Measurements from ENCODE around the gene LTO1. TPM values are rescaled to one million over a fixed set of nuclear protein-coding genes. Genes with fewer than 3 reads are reported as not detected.

LTO1 gene
- total and polyA plus RNA-seq, 2 experiments from 2014 or later: 20.1 to 23.3 TPM

GRCh38 chr11:69659591-69659990 lies 15.6 kb downstream of the LTO1 start:
- H3K4me2 ChIP-seq: no peak overlapping the region
- H4K20me1 ChIP-seq (replicated peaks; ENCODE audit: insufficient read depth): no peaks in the 10 kb centered on the region; the same call in 1 of the 2 replicates
- no peak overlapping the region for H3K27ac Mint-ChIP-seq
- no peak overlapping the region for H3K27ac ChIP-seq (ENCODE audit: low read depth)
- H2AFZ ChIP-seq: no peak overlapping the region
- no peak for ATAC-seq
- H3F3A ChIP-seq (replicated peaks; ENCODE audit: low read depth): 0 out of 2 replicates have a peak, but pooled peaks cover 9% of the 10 kb centered on the region
- no peaks in the 10 kb centered on the region for H3K27me3 ChIP-seq (ENCODE audit: insufficient read depth)
- peaks cover 18% of the 10 kb centered on the region for H3K4me1 ChIP-seq (ENCODE audit: insufficient read depth)
- H3K36me3 Mint-ChIP-seq (ENCODE audit: low read depth): peaks cover 8% of the 10 kb centered on the region; the same call in 2 of the 3 replicates
- H3K36me3 ChIP-seq (ENCODE audit: insufficient read depth): no peaks in the 10 kb centered on the region
- H3K4me3 Mint-ChIP-seq: no peak overlapping the region
- no peaks in the 10 kb centered on the region for H3K9me3 Mint-ChIP-seq
- no peaks in the 10 kb centered on the region for H3K79me2 ChIP-seq (replicated peaks; ENCODE audit: insufficient read depth)
- no peaks in the 10 kb centered on the region for H3K9me2 ChIP-seq (ENCODE audit: insufficient read depth)
- H3K4me1 Mint-ChIP-seq: peaks cover 35% of the 10 kb centered on the region
- TF ChIP-seq POLR2AphosphoS5 (IDR thresholded peaks at IDR 0.05; ENCODE audit: low read depth) (no peak), STAT1 (IDR thresholded peaks at IDR 0.05; ENCODE audit: unreplicated experiment) (no peak), ZNF114 (CRISPR knock-in tag; IDR thresholded peaks at IDR 0.05) (no peak), CREB1 (CRISPR knock-in tag; IDR thresholded peaks at IDR 0.05; ENCODE audit: low read depth) (no peak)
- TF ChIP-seq, protein P1, sequence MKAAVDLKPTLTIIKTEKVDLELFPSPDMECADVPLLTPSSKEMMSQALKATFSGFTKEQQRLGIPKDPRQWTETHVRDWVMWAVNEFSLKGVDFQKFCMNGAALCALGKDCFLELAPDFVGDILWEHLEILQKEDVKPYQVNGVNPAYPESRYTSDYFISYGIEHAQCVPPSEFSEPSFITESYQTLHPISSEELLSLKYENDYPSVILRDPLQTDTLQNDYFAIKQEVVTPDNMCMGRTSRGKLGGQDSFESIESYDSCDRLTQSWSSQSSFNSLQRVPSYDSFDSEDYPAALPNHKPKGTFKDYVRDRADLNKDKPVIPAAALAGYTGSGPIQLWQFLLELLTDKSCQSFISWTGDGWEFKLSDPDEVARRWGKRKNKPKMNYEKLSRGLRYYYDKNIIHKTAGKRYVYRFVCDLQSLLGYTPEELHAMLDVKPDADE (IDR thresholded peaks at IDR 0.05): no peak
- no peak for DNase-seq (ENCODE audit: low spot score)
- H3K4me3 ChIP-seq: no peak overlapping the region
- H3K27me3 Mint-ChIP-seq (ENCODE audit: insufficient read depth, low read depth, poor library complexity): peaks cover 21% of the 10 kb centered on the region

DNA sequence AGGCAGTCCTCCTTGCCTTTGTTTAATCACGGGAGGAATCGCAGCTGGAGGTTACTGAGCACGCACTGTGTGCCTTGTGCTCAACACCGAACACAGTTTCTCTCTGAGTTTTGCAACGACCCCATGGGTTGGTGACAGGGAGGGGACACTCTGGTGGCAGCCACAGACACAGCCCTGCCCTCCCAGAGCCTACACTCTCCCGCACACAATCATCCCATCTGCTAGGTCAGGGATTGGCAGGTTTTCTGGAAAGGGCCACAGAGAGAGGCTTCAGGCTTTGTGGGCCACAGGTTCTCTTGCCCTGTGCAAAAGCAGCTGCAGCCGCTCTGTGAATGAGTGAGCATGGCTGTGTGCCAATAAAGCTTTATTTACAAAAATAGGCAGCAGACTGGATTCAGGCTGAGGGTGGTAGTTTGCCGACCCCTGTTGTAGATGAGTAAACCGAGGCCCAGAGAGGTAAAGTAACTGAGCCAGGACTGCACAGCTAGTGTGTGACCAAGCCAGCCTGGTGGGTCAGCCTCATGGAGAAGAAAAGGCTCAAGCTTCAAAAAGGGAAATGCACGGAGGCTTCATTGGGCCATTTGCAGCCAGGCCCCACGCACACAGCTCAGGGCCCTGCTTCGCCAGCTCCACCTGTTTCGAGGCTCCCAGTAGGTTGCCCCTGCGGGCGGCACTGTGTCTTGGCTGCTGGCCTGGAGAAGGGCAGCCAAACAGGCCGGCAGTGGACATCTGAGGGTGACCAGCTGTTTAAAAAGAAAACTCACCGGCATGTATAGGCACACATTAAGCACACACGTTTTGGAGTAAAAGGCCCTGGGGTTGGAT lies 16.3 kb downstream of the LTO1 start:
- no peaks in the 10 kb centered on the region for H3K9me2 ChIP-seq (ENCODE audit: insufficient read depth)
- H4K20me1 ChIP-seq (replicated peaks; ENCODE audit: insufficient read depth): no peaks in the 10 kb centered on the region; the same call in 1 of the 2 replicates
- Mint-ChIP-seq H3K9me3 (no peaks in the 10 kb centered on the region), H3K4me1 (peaks cover 37% of the 10 kb centered on the region), H3K4me3 (no peak overlapping the region), H3K27ac (no peak overlapping the region), H3K27me3 (ENCODE audit: insufficient read depth, low read depth, poor library complexity) (peaks cover 23% of the 10 kb centered on the region), H3K36me3 (ENCODE audit: low read depth) (peaks cover 13% of the 10 kb centered on the region)
- no peaks in the 10 kb centered on the region for H3K79me2 ChIP-seq (replicated peaks; ENCODE audit: insufficient read depth)
- ATAC-seq (no peak), DNase-seq (ENCODE audit: low spot score) (no peak)
- H3F3A ChIP-seq (replicated peaks; ENCODE audit: low read depth): 0 out of 2 replicates have a peak, but pooled peaks cover 9% of the 10 kb centered on the region
- H3K4me2 ChIP-seq: peak overlapping the region; percentile 55; the same call in 1 of the 2 replicates
- H3K27ac ChIP-seq (ENCODE audit: low read depth): peak overlapping the region; percentile 74
- H3K4me3 ChIP-seq: no peak overlapping the region
- peaks cover 18% of the 10 kb centered on the region for H3K4me1 ChIP-seq (ENCODE audit: insufficient read depth)
- H3K36me3 ChIP-seq (ENCODE audit: insufficient read depth): no peaks in the 10 kb centered on the region
- H3K27me3 ChIP-seq (ENCODE audit: insufficient read depth): no peaks in the 10 kb centered on the region
- peak overlapping the region; percentile 78; the same call in 1 of the 2 replicates for H2AFZ ChIP-seq
- TF ChIP-seq NANOG (IDR thresholded peaks at IDR 0.05; ENCODE audit: borderline replicate concordance) (no peak), ZNF331 (CRISPR knock-in tag; IDR thresholded peaks at IDR 0.05; ENCODE audit: low read depth) (no peak), EZH2 (IDR thresholded peaks at IDR 0.05; ENCODE audit: low read depth, unreplicated experiment) (no peak), STAT1 (IDR thresholded peaks at IDR 0.05; ENCODE audit: unreplicated experiment) (no peak), CTCF (conservative IDR thresholded peaks at IDR 0.05; ENCODE audit: low read depth in 2 of 2) (no peak), EZH2phosphoT487 (IDR thresholded peaks at IDR 0.05; ENCODE audit: unreplicated experiment) (no peak), POLR2AphosphoS5 (IDR thresholded peaks at IDR 0.05; ENCODE audit: low read depth) (no peak), JUNB (IDR thresholded peaks at IDR 0.05; ENCODE audit: unreplicated experiment) (no peak)
- TF ChIP-seq, protein P2, sequence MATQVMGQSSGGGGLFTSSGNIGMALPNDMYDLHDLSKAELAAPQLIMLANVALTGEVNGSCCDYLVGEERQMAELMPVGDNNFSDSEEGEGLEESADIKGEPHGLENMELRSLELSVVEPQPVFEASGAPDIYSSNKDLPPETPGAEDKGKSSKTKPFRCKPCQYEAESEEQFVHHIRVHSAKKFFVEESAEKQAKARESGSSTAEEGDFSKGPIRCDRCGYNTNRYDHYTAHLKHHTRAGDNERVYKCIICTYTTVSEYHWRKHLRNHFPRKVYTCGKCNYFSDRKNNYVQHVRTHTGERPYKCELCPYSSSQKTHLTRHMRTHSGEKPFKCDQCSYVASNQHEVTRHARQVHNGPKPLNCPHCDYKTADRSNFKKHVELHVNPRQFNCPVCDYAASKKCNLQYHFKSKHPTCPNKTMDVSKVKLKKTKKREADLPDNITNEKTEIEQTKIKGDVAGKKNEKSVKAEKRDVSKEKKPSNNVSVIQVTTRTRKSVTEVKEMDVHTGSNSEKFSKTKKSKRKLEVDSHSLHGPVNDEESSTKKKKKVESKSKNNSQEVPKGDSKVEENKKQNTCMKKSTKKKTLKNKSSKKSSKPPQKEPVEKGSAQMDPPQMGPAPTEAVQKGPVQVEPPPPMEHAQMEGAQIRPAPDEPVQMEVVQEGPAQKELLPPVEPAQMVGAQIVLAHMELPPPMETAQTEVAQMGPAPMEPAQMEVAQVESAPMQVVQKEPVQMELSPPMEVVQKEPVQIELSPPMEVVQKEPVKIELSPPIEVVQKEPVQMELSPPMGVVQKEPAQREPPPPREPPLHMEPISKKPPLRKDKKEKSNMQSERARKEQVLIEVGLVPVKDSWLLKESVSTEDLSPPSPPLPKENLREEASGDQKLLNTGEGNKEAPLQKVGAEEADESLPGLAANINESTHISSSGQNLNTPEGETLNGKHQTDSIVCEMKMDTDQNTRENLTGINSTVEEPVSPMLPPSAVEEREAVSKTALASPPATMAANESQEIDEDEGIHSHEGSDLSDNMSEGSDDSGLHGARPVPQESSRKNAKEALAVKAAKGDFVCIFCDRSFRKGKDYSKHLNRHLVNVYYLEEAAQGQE (IDR thresholded peaks at IDR 0.05; ENCODE audit: unreplicated experiment): no peak
- TF ChIP-seq, protein P1 (IDR thresholded peaks at IDR 0.05): no peak

All from GM23338 (cell line).